ENCODE measurements around the gene TEX22.

The TEX22 gene

DNA sequence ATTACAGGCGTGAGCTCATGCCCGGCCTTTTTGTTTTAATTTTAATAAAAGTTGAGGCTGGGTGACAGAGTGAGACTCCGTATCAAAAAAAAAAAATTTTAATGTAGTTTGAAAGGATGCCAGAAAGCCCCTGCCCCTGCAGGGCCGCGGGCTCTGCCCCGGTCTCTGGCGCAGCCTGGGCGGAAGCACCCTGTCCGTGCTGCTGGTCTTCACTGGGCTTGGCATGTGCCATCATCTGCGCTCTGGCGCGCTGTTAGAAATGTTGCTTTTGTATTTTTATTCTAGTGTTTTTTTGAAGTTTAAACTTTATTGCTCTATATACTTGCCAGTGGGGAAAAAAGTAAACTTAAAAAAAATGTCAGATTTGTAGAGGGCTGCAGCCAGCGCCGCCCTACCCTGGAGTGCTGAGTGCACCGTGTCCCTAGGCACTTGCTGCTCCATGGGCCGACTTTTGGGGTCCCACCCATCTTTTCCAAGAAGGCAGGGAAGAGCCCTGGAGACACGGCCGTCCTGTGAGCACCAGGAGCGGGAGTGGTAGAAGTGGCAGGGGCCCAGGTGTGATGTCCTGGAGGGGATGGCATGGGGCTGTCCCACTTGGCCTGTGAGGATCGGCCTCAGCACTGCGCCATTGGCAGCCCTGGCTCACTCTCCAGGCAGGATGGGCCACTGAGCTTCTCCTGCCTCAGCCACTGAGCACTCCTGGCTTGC is 25.3 kb downstream of the TEX22 start:
- Mint-ChIP-seq H3K4me3 (no peak overlapping the region), H3K4me1 (ENCODE audit: low read depth) (peaks cover 29% of the 10 kb centered on the region), H3K27me3 (no peaks in the 10 kb centered on the region), H3K36me3 (ENCODE audit: low read depth) (peaks cover 49% of the 10 kb centered on the region), H3K9me3 (no peaks in the 10 kb centered on the region), H3K27ac (peak overlapping the region; percentile 41)

DNA sequence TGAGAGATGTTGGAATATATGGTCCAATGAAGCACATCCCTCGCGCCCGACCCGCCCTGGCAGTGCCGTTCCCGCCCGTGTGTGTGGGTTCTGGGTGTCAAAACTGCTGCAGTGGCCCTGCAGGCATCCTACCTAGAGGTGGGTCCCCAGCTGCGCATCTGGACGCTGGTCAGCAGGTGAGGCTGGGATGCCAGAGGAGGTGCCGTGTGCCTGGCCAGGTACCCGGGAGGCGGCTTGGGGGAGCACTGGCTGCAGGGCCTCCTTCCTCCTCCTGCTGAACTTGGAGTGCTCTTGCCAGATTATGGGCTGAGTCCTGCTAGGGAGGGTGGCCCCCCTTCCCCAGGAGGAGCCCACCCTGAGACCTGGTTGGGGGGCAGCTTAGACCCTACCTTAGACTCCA is 26.5 kb downstream of the TEX22 start:
- Mint-ChIP-seq H3K9me3 (no peaks in the 10 kb centered on the region), H3K36me3 (ENCODE audit: low read depth) (peaks cover 56% of the 10 kb centered on the region), H3K27me3 (no peaks in the 10 kb centered on the region), H3K4me3 (no peak overlapping the region), H3K4me1 (ENCODE audit: low read depth) (peaks cover 29% of the 10 kb centered on the region), H3K27ac (no peak overlapping the region)

DNA sequence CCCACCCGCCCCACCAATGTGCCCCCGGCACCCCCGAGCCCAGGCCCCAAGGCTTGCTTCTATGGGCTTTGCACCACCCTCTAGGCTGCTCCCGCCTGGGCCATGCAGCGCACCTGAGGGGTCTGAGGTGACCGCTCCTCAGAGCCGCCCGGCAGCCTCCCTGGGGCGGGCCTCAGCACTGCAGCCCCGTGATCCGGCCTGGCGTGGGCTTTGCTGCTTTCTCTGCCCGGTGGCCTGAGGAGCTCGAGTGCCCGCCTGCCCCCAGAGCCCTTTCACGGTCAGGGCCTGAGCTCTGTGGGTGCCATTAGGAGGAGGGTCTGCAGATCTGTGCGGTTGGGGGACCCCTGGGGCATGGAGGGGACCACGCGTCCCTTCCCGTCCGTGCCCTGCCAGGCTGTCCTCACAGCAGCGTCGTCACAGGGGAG is 27.5 kb downstream of the TEX22 start:
- H3K9me3 Mint-ChIP-seq: no peaks in the 10 kb centered on the region
- H3K4me3 Mint-ChIP-seq: no peak overlapping the region
- H3K27me3 Mint-ChIP-seq: no peaks in the 10 kb centered on the region
- H3K27ac Mint-ChIP-seq: no peak overlapping the region
- H3K4me1 Mint-ChIP-seq (ENCODE audit: low read depth): peaks cover 29% of the 10 kb centered on the region
- peaks cover 66% of the 10 kb centered on the region for H3K36me3 Mint-ChIP-seq (ENCODE audit: low read depth)

DNA sequence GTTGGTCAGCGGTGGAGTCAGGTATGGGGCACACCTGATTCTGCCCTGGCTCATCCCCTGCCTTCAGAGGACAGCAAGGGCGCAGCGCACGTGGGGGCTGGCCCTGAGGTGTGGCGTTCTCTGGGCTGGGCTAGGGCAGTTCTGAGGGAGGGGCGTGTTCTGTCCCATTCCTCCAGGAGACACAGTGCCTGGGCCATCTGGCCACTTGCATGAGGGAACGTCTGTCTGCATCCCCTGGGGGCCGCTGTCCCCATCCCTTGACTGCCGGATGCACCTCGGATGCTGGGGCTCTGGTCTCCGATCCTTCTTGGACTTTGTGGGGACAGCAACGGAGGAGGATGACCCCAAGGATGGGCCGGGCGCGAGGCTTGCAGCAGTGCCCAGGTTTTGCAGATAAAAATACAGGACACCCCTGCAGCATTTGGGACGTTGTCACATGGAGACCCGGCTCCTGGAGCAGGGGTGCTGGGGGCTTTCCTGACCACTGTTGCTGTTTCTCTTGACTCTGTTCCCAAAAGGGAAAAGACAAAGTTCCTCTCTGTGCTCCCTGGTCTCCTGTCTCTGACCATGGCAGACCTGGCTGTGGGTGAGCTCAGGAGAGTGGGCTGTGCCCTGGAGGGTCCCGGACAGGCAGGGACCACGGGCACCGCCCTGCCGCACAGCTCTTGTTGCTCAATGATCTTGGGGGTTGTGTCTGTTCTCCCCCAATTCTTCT is 28.2 kb downstream of the TEX22 start:
- Mint-ChIP-seq H3K4me1 (ENCODE audit: low read depth) (peaks cover 21% of the 10 kb centered on the region), H3K36me3 (ENCODE audit: low read depth) (peaks cover 67% of the 10 kb centered on the region), H3K27ac (no peak overlapping the region), H3K27me3 (no peaks in the 10 kb centered on the region), H3K4me3 (no peak overlapping the region), H3K9me3 (no peaks in the 10 kb centered on the region)

DNA sequence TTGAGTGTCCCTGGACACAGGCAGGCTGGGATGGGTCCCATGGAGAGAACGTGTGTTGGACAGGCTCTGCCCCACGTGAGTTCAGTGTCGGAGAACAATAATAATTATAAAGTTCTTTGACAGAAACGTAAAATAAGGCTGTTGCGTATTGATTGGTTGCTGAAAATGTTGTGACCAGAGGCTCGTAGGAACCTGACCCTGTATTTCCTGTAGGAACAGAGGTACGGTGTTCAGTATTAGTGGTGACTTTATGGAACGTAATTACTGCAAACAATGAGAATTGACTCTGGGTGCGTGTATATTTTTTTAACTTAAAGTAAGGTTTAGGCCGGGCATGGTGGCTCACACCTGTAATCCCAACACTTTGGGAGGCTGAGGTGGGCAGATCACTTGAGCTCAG is 29.1 kb downstream of the TEX22 start:
- no peak overlapping the region for H3K27ac Mint-ChIP-seq
- peaks cover 13% of the 10 kb centered on the region for H3K4me1 Mint-ChIP-seq (ENCODE audit: low read depth)
- H3K9me3 Mint-ChIP-seq: no peaks in the 10 kb centered on the region
- peaks cover 60% of the 10 kb centered on the region for H3K36me3 Mint-ChIP-seq (ENCODE audit: low read depth)
- no peak overlapping the region for H3K4me3 Mint-ChIP-seq
- H3K27me3 Mint-ChIP-seq: no peaks in the 10 kb centered on the region

DNA sequence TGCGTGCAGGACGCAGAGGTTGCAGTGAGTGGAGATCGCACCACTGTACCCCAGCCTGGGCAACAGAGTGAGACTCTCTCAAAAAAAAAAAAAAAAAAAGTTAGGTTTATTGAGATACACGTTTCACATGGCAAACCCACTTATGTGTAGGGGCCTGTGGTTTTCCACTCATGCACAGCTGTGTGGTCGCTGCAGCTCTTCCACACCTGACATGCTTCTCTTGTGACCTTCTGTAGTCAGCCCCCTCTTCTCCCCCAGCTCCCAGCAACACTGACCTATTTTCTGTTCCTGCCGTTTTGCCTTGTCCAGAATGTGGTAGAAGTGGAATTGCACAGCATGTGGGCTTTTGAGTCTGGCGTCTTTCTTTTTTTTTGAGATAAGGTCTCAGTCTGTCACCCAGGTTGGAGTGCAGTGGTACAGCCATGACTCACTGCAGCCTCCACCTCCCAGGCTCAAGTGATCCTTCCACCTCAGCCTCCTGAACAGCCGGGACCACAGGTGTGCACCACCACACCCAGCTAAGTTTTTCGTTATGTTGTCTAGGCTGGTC is 29.7 kb downstream of the TEX22 start:
- H3K36me3 Mint-ChIP-seq (ENCODE audit: low read depth): peaks cover 55% of the 10 kb centered on the region
- H3K4me1 Mint-ChIP-seq (ENCODE audit: low read depth): peaks cover 7% of the 10 kb centered on the region
- no peak overlapping the region for H3K4me3 Mint-ChIP-seq
- H3K27ac Mint-ChIP-seq: no peak overlapping the region
- no peaks in the 10 kb centered on the region for H3K9me3 Mint-ChIP-seq
- no peaks in the 10 kb centered on the region for H3K27me3 Mint-ChIP-seq

DNA sequence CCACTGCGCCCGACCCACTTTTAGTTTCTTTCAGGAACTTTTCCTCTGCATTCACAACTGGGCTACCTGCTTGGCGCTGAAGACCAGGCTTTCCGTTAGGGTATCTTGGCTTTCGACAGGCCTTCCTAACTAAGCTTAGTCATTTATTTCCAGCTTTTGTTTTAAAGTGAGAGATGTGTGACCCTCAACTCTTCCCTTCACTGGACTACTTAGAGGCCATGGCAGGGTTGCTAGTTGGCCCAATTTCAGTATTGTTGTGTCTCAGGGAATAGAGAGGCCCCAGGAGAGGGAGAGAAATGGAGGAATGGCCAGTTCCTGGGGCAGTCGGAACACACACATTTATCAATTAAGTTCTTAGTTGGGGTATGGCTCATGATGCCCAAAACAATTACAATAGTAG is 31.7 kb downstream of the TEX22 start:
- no peak overlapping the region for H3K27ac Mint-ChIP-seq
- H3K4me3 Mint-ChIP-seq: no peak overlapping the region
- no peaks in the 10 kb centered on the region for H3K9me3 Mint-ChIP-seq
- no peaks in the 10 kb centered on the region for H3K27me3 Mint-ChIP-seq
- peaks cover 44% of the 10 kb centered on the region for H3K36me3 Mint-ChIP-seq (ENCODE audit: low read depth)
- peaks cover 7% of the 10 kb centered on the region for H3K4me1 Mint-ChIP-seq (ENCODE audit: low read depth)

DNA sequence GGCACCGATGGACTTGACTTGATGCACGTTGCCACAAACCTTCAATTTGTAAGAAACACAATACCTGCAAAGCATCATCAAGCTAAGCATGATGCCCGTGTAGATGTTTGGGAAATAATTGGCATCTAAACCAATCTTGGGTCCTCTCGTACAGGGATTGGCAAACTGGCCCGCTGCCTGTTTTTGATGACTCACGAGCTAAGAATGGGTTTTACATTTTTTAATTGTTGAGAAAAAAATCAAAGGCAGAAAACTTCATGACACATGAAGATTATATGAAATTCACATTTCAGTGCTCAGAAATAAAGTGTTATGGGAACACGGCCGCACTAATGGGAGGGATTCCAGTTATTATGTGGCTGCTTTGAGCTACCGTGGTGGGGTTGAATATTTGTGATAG is 32.2 kb downstream of the TEX22 start:
- Mint-ChIP-seq H3K36me3 (ENCODE audit: low read depth) (peaks cover 44% of the 10 kb centered on the region), H3K27ac (no peak overlapping the region), H3K4me1 (ENCODE audit: low read depth) (peaks cover 7% of the 10 kb centered on the region), H3K4me3 (no peak overlapping the region), H3K27me3 (no peaks in the 10 kb centered on the region), H3K9me3 (no peaks in the 10 kb centered on the region)

DNA sequence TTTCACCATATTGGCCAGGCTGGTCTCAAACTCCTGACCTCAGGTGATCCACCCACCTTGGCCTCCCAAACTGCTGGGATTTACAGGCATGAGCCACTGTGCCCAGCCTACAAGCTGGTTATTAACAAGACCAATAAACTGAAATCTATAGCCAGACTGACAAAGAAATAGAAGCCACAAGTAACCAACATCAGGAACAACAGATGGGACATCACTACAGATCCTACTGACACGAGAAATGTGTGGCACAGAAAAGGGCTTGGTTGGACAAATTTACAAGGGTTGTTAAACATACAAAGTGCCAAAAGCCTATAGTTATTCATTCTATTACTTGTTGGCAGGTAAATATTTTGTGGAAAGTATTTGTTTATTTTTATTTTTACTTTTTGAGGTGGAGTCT is 32.9 kb downstream of the TEX22 start:
- Mint-ChIP-seq H3K27me3 (no peaks in the 10 kb centered on the region), H3K27ac (no peak overlapping the region), H3K4me3 (no peak overlapping the region), H3K4me1 (ENCODE audit: low read depth) (peaks cover 10% of the 10 kb centered on the region), H3K9me3 (no peaks in the 10 kb centered on the region), H3K36me3 (ENCODE audit: low read depth) (peaks cover 45% of the 10 kb centered on the region)

DNA sequence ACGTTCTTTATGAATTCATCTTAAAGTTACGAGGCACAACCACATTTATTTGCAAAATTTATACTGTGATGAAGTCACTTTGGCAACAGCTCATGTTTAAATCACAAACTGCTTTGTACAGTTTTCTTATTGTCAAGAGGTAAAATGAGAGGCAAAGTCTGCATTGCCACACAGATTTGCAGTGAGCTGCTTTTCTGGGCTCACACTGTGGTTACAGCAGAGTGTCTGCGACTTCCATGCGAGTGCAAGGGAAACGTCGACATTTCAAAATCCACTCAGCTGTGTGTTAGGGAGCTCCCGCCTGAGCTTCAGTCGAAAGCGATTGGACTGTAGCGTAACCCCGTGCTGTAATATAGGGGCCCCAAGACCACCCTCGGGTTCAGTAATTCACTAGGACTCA is 34.3 kb downstream of the TEX22 start:
- no peak overlapping the region for H3K4me3 Mint-ChIP-seq
- H3K36me3 Mint-ChIP-seq (ENCODE audit: low read depth): peaks cover 32% of the 10 kb centered on the region
- peaks cover 7% of the 10 kb centered on the region for H3K4me1 Mint-ChIP-seq (ENCODE audit: low read depth)
- no peaks in the 10 kb centered on the region for H3K9me3 Mint-ChIP-seq
- H3K27me3 Mint-ChIP-seq: no peaks in the 10 kb centered on the region
- no peak overlapping the region for H3K27ac Mint-ChIP-seq

DNA sequence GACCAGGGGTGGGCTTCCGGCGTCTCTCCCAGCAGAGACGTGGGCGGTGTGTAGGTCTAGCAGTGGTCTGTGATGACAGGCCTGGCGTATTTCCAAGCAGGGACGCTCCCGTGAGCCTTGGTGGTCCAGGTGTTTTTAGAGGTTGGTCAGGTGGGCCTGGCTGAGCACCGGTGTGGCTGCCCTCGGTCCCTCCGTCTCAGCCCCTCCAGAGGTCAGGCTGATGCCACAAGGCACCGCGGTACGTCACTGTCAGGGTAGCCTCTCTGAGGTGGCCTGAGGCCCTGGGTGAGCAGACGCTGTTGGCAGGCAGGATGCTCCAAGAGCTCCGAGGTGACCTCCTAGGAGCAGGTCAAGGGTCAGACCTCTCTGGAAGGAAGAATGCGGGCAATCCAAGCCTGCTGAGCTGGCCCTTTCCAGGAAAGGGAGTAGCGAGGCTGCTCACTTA is 34.8 kb downstream of the TEX22 start:
- H3K36me3 Mint-ChIP-seq (ENCODE audit: low read depth): peaks cover 29% of the 10 kb centered on the region
- H3K4me1 Mint-ChIP-seq (ENCODE audit: low read depth): peaks cover 4% of the 10 kb centered on the region
- no peaks in the 10 kb centered on the region for H3K27me3 Mint-ChIP-seq
- no peaks in the 10 kb centered on the region for H3K9me3 Mint-ChIP-seq
- no peak overlapping the region for H3K4me3 Mint-ChIP-seq
- H3K27ac Mint-ChIP-seq: no peak overlapping the region

DNA sequence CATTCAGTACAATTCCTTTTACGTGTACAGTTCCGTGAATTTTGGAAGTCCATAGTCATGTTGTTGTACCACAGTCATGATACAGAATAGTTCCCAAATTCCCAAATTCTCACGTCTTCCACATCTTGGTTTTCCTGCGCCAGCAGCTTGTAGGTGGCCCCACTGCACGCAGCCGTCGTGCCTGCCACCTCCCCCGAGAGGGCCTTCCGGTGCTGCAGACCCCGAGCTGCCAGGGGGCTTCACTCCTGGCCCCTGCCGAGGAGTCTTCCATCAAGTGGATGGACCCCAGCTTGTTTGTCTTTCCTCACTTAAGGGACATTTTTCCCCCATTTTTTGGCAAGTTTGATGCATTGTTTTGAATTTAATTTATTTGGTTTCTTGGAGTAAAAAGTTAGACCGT is 38.1 kb downstream of the TEX22 start:
- Mint-ChIP-seq H3K27ac (no peak overlapping the region), H3K36me3 (ENCODE audit: low read depth) (peaks cover 8% of the 10 kb centered on the region), H3K4me3 (no peak overlapping the region), H3K4me1 (ENCODE audit: low read depth) (peaks cover 3% of the 10 kb centered on the region), H3K27me3 (no peaks in the 10 kb centered on the region), H3K9me3 (no peaks in the 10 kb centered on the region)

DNA sequence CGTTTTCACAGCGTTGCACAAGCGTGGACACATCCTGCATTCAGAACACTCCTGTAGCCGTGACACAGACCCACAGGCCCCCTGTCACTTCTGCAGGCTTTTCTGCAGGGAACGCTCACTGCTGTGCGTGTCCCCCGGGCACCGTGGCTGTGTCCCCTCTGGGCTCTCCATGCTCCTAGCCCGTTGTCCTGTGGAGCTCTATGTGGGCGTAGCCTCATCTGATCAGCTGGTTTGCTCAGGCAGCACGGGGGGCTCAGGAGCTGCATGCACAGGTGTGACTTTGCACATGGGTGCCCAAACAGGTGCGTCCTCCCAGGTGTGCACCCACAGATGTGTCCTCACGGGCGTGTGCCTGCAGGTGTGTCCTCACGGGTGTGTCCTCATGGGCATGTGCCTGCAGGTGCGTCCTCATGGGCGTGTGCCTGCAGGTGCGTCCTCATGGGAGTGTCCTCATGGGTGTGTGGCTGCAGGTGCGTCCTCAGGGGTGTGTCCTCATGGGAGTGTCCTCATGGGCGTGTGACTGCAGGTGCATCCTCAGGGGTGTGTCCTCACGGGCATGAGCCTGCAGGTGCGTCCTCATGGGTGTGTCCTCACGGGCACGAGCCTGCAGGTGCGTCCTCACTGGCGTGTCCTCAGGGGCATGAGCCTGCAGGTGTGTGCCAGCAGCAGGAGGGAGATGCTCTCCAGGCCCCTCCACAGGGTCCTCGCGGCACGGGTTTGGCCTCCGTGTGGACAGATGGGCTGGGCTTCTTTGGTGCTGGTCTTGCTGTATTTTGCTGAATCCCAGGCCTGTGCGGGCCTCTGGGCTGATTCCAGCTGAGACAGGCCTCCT is 38.8 kb downstream of the TEX22 start:
- Mint-ChIP-seq H3K27me3 (no peaks in the 10 kb centered on the region), H3K4me1 (ENCODE audit: low read depth) (peaks cover 3% of the 10 kb centered on the region), H3K9me3 (no peaks in the 10 kb centered on the region), H3K27ac (no peak overlapping the region), H3K4me3 (no peak overlapping the region), H3K36me3 (ENCODE audit: low read depth) (peaks cover 15% of the 10 kb centered on the region)

DNA sequence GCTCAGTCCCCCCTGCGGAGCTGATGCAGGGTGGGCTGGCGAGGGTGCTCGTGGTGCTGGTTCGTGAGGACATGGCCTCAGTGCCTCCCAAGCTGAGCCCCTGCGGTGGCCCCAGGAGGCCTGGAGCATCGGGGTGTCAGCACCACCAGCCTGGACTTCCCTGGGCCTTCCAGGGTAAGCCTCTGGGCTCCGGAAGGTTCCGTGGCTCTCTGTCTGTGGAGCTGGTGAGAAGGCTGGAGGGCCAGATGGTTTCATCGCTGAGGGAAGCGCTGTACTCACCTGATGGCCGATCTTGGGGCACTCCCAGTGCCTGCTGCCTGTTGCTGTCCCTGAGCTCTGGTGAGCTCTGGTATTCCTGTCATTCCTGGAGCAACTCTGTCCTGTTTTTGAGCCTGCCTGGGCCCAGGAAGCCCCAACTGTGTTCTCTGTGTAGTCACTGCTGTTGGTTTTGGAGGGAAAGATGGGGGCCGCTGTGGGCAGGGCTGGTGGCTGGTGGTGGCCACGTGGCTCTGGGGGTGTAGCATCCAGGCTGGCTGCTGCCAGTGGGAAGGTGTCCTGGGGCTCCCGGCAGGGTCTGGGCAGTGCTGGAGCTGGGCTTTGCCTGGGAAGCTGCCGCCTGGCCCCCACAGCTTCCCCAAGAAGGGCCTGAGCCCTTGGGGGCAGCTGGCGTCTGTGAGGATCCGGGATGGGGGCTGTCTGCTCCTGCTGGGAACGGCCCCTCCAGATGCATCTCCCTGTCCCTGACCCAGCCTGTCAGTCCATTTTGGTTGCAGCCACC is 39.6 kb downstream of the TEX22 start:
- H3K4me1 Mint-ChIP-seq (ENCODE audit: low read depth): peaks cover 3% of the 10 kb centered on the region
- no peaks in the 10 kb centered on the region for H3K9me3 Mint-ChIP-seq
- H3K27me3 Mint-ChIP-seq: no peaks in the 10 kb centered on the region
- peaks cover 20% of the 10 kb centered on the region for H3K36me3 Mint-ChIP-seq (ENCODE audit: low read depth)
- H3K27ac Mint-ChIP-seq: no peak overlapping the region
- no peak overlapping the region for H3K4me3 Mint-ChIP-seq
